ENCODE results near the gene TMEM248.

TMEM248 gene

GRCh38 chr7:66939325-66939724, 18.3 kb downstream of the TMEM248 start:
- H3K4me3 ChIP-seq (ENCODE audit: low read depth in 1 of 2, low read length in 2 of 2), result no peak overlapping the region
- no peak overlapping the region for H3K9ac ChIP-seq (ENCODE audit: low read depth in 1 of 2, low read length in 2 of 2)
- peaks cover 13 to 24% of the 10 kb centered on the region in 2 donors for H3K36me3 ChIP-seq (ENCODE audit: control insufficient read depth in 1 of 2, insufficient read depth in 2 of 2, low read length in 2 of 2)
- H3K9me3 ChIP-seq (ENCODE audit: control insufficient read depth in 1 of 2, low read length in 2 of 2), result no peaks in the 10 kb centered on the region
- no peaks in the 10 kb centered on the region for H3K4me1 ChIP-seq (ENCODE audit: control insufficient read depth in 1 of 2, insufficient read depth in 2 of 2, low read length in 2 of 2)
- H3K27me3 ChIP-seq (ENCODE audit: control insufficient read depth in 1 of 2, insufficient read depth in 2 of 2, low read length in 2 of 2), result no peaks in the 10 kb centered on the region
- H3K27ac ChIP-seq (ENCODE audit: low read depth, low read length), result no peak overlapping the region

- Histone ChIP-seq H3K9ac (ENCODE audit: low read depth in 1 of 2, low read length in 2 of 2) (peak overlapping the region; percentile 39 to 44), H3K4me3 (ENCODE audit: low read depth in 1 of 2, low read length in 2 of 2) (no peak overlapping the region), H3K9me3 (ENCODE audit: control insufficient read depth in 1 of 2, low read length in 2 of 2) (no peaks in the 10 kb centered on the region), H3K4me1 (ENCODE audit: control insufficient read depth in 1 of 2, insufficient read depth in 2 of 2, low read length in 2 of 2) (peaks cover 9 to 10% of the 10 kb centered on the region in 2 donors), H3K27me3 (ENCODE audit: control insufficient read depth in 1 of 2, insufficient read depth in 2 of 2, low read length in 2 of 2) (no peaks in the 10 kb centered on the region), H3K27ac (ENCODE audit: low read depth, low read length) (peak overlapping the region; percentile 44), H3K36me3 (ENCODE audit: control insufficient read depth in 1 of 2, insufficient read depth in 2 of 2, low read length in 2 of 2) (peaks cover 42 to 64% of the 10 kb centered on the region in 2 donors)
Observed at GRCh38 chr7:66946545-66946944, 25.5 kb downstream of the TMEM248 start.

GRCh38 chr7:66948480-66949109, 27.6 kb downstream of the TMEM248 start:
- no peak overlapping the region for H3K27ac ChIP-seq (ENCODE audit: low read depth, low read length)
- no peak overlapping the region for H3K9ac ChIP-seq (ENCODE audit: low read depth in 1 of 2, low read length in 2 of 2)
- H3K9me3 ChIP-seq (ENCODE audit: control insufficient read depth in 1 of 2, low read length in 2 of 2), result no peaks in the 10 kb centered on the region
- peaks cover 23 to 25% of the 10 kb centered on the region in 2 donors for H3K4me1 ChIP-seq (ENCODE audit: control insufficient read depth in 1 of 2, insufficient read depth in 2 of 2, low read length in 2 of 2)
- peaks cover 36 to 57% of the 10 kb centered on the region in 2 donors for H3K36me3 ChIP-seq (ENCODE audit: control insufficient read depth in 1 of 2, insufficient read depth in 2 of 2, low read length in 2 of 2)
- no peaks in the 10 kb centered on the region for H3K27me3 ChIP-seq (ENCODE audit: control insufficient read depth in 1 of 2, insufficient read depth in 2 of 2, low read length in 2 of 2)
- no peak overlapping the region for H3K4me3 ChIP-seq (ENCODE audit: low read depth in 1 of 2, low read length in 2 of 2)

GRCh38 chr7:66950311-66950710, 29.3 kb downstream of the TMEM248 start:
- H3K27ac ChIP-seq (ENCODE audit: low read depth, low read length), result no peak overlapping the region
- H3K27me3 ChIP-seq (ENCODE audit: control insufficient read depth in 1 of 2, insufficient read depth in 2 of 2, low read length in 2 of 2), result no peaks in the 10 kb centered on the region
- H3K36me3 ChIP-seq (ENCODE audit: control insufficient read depth in 1 of 2, insufficient read depth in 2 of 2, low read length in 2 of 2), result peaks cover 43 to 58% of the 10 kb centered on the region in 2 donors

GRCh38 chr7:66950763-66951162, 29.7 kb downstream of the TMEM248 start:
- Histone ChIP-seq H3K4me3 (ENCODE audit: low read depth in 1 of 2, low read length in 2 of 2) (no peak overlapping the region), H3K9me3 (ENCODE audit: control insufficient read depth in 1 of 2, low read length in 2 of 2) (no peaks in the 10 kb centered on the region), H3K27ac (ENCODE audit: low read depth, low read length) (no peak overlapping the region), H3K9ac (ENCODE audit: low read depth in 1 of 2, low read length in 2 of 2) (no peak overlapping the region), H3K27me3 (ENCODE audit: control insufficient read depth in 1 of 2, insufficient read depth in 2 of 2, low read length in 2 of 2) (no peaks in the 10 kb centered on the region), H3K36me3 (ENCODE audit: control insufficient read depth in 1 of 2, insufficient read depth in 2 of 2, low read length in 2 of 2) (peaks cover 45 to 59% of the 10 kb centered on the region in 2 donors), H3K4me1 (ENCODE audit: control insufficient read depth in 1 of 2, insufficient read depth in 2 of 2, low read length in 2 of 2) (peaks cover 23 to 25% of the 10 kb centered on the region in 2 donors)

More at GRCh38 chr7:66950311-66950710, 29.3 kb downstream of the TMEM248 start:
- Histone ChIP-seq H3K4me3 (ENCODE audit: low read depth in 1 of 2, low read length in 2 of 2) (no peak overlapping the region), H3K9ac (ENCODE audit: low read depth in 1 of 2, low read length in 2 of 2) (no peak overlapping the region), H3K9me3 (ENCODE audit: control insufficient read depth in 1 of 2, low read length in 2 of 2) (no peaks in the 10 kb centered on the region), H3K4me1 (ENCODE audit: control insufficient read depth in 1 of 2, insufficient read depth in 2 of 2, low read length in 2 of 2) (peaks cover 23 to 25% of the 10 kb centered on the region in 2 donors)

GRCh38 chr7:66952343-66953043, 31.5 kb downstream of the TMEM248 start:
- Histone ChIP-seq H3K4me1 (ENCODE audit: control insufficient read depth in 1 of 2, insufficient read depth in 2 of 2, low read length in 2 of 2) (peaks cover 17 to 19% of the 10 kb centered on the region in 2 donors), H3K9me3 (ENCODE audit: control insufficient read depth in 1 of 2, low read length in 2 of 2) (no peaks in the 10 kb centered on the region), H3K36me3 (ENCODE audit: control insufficient read depth in 1 of 2, insufficient read depth in 2 of 2, low read length in 2 of 2) (peaks cover 49 to 73% of the 10 kb centered on the region in 2 donors), H3K4me3 (ENCODE audit: low read depth in 1 of 2, low read length in 2 of 2) (no peak overlapping the region), H3K27me3 (ENCODE audit: control insufficient read depth in 1 of 2, insufficient read depth in 2 of 2, low read length in 2 of 2) (no peaks in the 10 kb centered on the region), H3K27ac (ENCODE audit: low read depth, low read length) (peak overlapping the region; percentile 2), H3K9ac (ENCODE audit: low read depth in 1 of 2, low read length in 2 of 2) (peak overlapping the region in 1 of 2 donors; percentile 16)

GRCh38 chr7:66953044-66953427, 32.0 kb downstream of the TMEM248 start:
- H3K4me3 ChIP-seq (ENCODE audit: low read depth in 1 of 2, low read length in 2 of 2), result no peak overlapping the region
- H3K4me1 ChIP-seq (ENCODE audit: control insufficient read depth in 1 of 2, insufficient read depth in 2 of 2, low read length in 2 of 2), result peaks cover 20 to 22% of the 10 kb centered on the region in 2 donors
- H3K9ac ChIP-seq (ENCODE audit: low read depth in 1 of 2, low read length in 2 of 2), result no peak overlapping the region
- H3K9me3 ChIP-seq (ENCODE audit: control insufficient read depth in 1 of 2, low read length in 2 of 2), result no peaks in the 10 kb centered on the region
- peaks cover 49 to 78% of the 10 kb centered on the region in 2 donors for H3K36me3 ChIP-seq (ENCODE audit: control insufficient read depth in 1 of 2, insufficient read depth in 2 of 2, low read length in 2 of 2)
- no peaks in the 10 kb centered on the region for H3K27me3 ChIP-seq (ENCODE audit: control insufficient read depth in 1 of 2, insufficient read depth in 2 of 2, low read length in 2 of 2)
- no peak overlapping the region for H3K27ac ChIP-seq (ENCODE audit: low read depth, low read length)

GRCh38 chr7:66957595-66958290, 36.7 kb downstream of the TMEM248 start:
- Histone ChIP-seq H3K27me3 (ENCODE audit: control insufficient read depth in 1 of 2, insufficient read depth in 2 of 2, low read length in 2 of 2) (no peaks in the 10 kb centered on the region), H3K9ac (ENCODE audit: low read depth in 1 of 2, low read length in 2 of 2) (peak overlapping the region in 1 of 2 donors; percentile 13), H3K4me3 (ENCODE audit: low read depth in 1 of 2, low read length in 2 of 2) (no peak overlapping the region), H3K27ac (ENCODE audit: low read depth, low read length) (no peak overlapping the region), H3K36me3 (ENCODE audit: control insufficient read depth in 1 of 2, insufficient read depth in 2 of 2, low read length in 2 of 2) (peaks cover 31 to 61% of the 10 kb centered on the region in 2 donors), H3K9me3 (ENCODE audit: control insufficient read depth in 1 of 2, low read length in 2 of 2) (no peaks in the 10 kb centered on the region), H3K4me1 (ENCODE audit: control insufficient read depth in 1 of 2, insufficient read depth in 2 of 2, low read length in 2 of 2) (peaks cover 19 to 25% of the 10 kb centered on the region in 2 donors)

GRCh38 chr7:66958538-66959350, 37.7 kb downstream of the TMEM248 start:
- Histone ChIP-seq H3K9me3 (ENCODE audit: control insufficient read depth in 1 of 2, low read length in 2 of 2) (no peaks in the 10 kb centered on the region), H3K27ac (ENCODE audit: low read depth, low read length) (no peak overlapping the region), H3K9ac (ENCODE audit: low read depth in 1 of 2, low read length in 2 of 2) (peak overlapping the region; percentile 13 to 51), H3K36me3 (ENCODE audit: control insufficient read depth in 1 of 2, insufficient read depth in 2 of 2, low read length in 2 of 2) (peaks cover 26 to 63% of the 10 kb centered on the region in 2 donors), H3K4me3 (ENCODE audit: low read depth in 1 of 2, low read length in 2 of 2) (no peak overlapping the region), H3K4me1 (ENCODE audit: control insufficient read depth in 1 of 2, insufficient read depth in 2 of 2, low read length in 2 of 2) (peaks cover 14 to 19% of the 10 kb centered on the region in 2 donors), H3K27me3 (ENCODE audit: control insufficient read depth in 1 of 2, insufficient read depth in 2 of 2, low read length in 2 of 2) (no peaks in the 10 kb centered on the region)
